HCT116 (cell line): ENCODE results near the gene PRKCA.

Experiments
- CTCF ChIP-seq, 3 experiments: fragments of 200-600 bp in 1 of 3; sonication (generic) in 1 of 3; IDR thresholded peaks in 2 of 3; conservative IDR thresholded peaks in 1 of 3; 2 replicates each; pipeline ENCODE4 v1.5.1; 2012 to 2017; ENCODE audit warnings: low read depth in 2 of 3, low read length in 2 of 3, antibody characterized with exemption in 1 of 3, borderline replicate concordance in 1 of 3, control low read depth in 1 of 3, mild to moderate bottlenecking in 1 of 3, mixed read lengths in 1 of 3, mixed run types in 1 of 3, moderate library complexity in 1 of 3; ENCODE audit not compliant: insufficient read depth in 1 of 3
- ELF1 ChIP-seq: IDR thresholded peaks from 2 replicates; pipeline ENCODE4 v1.6.1; 2012; ENCODE audit warnings: low read depth, borderline replicate concordance
- POLR2A ChIP-seq: IDR thresholded peaks from 2 replicates; pipeline ENCODE4 v1.7.0; 2011; ENCODE audit warnings: borderline replicate concordance; ENCODE audit not compliant: insufficient read depth, insufficient read length; ENCODE audit errors: extremely low read depth
- POLR2AphosphoS5 ChIP-seq: IDR thresholded peaks from 2 replicates; pipeline ENCODE4 v1.6.1; 2011; ENCODE audit warnings: mild to moderate bottlenecking, low read depth, low read length, moderate library complexity
- TCF7L2 ChIP-seq: IDR thresholded peaks from 2 replicates; pipeline ENCODE4 v1.7.0; 2011; ENCODE audit warnings: borderline replicate concordance, inconsistent platforms; ENCODE audit not compliant: insufficient read depth, insufficient read length; ENCODE audit errors: extremely low read depth

- TF ChIP-seq ELF1 (peak; percentile 26; the same call in 1 of the 2 replicates), TCF7L2 (no peak), CTCF (IDR thresholded peaks at IDR 0.05 in 2 of 3, conservative IDR thresholded peaks at IDR 0.05 in 1 of 3; ENCODE audit: borderline replicate concordance in 1 of 3, insufficient read depth in 1 of 3, low read depth in 2 of 3, low read length in 2 of 3) (no peak), POLR2A (no peak), POLR2AphosphoS5 (peak; percentile 19; the same call in 1 of the 2 replicates)
Measured at GRCh38 chr17:66687570-66688284, 385.3 kb downstream of the PRKCA start.
